Lower leg skin (tissue), 3 donors: Measurements from ENCODE around the gene GRIN1.
"Not testable (repeated sequence)": the region's sequence is repeated elsewhere in the genome, so short reads cannot be mapped to it uniquely, and the experiment has no call there.

Source experiments
- POLR2A ChIP-seq, 2 donors: fragments of 450-650 bp; IDR thresholded peaks; one replicate each; pipeline ENCODE4 v1.6.1; 2016 to 2017; ENCODE audit warnings: antibody characterized with exemption in 2 of 2, mild to moderate bottlenecking in 1 of 2, moderate library complexity in 1 of 2
- TF ChIP-seq, protein P1 (sequence below), 3 donors: fragments of 450-650 bp; IDR thresholded peaks; one replicate each; pipeline ENCODE4 v1.5.1; 2016; ENCODE audit warnings: antibody characterized with exemption in 3 of 3, mild to moderate bottlenecking in 3 of 3, moderate library complexity in 2 of 3

DNA sequence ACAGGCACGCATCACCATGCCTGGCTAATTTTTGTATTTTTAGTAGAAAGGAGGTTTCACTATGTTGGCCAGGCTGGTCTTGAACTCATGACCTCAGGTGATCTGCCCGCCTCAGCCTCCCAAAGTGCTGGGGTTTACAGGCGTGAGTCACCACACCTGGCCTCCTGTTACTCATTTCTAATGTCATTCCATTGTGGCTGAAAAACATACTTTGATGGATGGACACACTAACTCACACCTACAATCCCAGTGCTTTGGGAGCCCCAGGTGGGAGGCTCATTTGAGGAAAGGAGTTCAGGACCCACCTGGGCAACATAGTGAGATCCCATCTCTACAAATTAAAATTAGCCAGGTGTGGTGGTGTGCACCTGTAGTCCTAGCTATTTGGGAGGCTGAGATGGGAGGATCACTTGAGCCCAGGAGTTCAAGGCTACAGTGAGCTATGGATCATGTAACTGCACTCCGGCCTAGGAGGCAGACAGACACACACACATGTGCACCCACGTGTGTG lies 14.9 kb upstream of the GRIN1 start:
- TF ChIP-seq, protein P1, sequence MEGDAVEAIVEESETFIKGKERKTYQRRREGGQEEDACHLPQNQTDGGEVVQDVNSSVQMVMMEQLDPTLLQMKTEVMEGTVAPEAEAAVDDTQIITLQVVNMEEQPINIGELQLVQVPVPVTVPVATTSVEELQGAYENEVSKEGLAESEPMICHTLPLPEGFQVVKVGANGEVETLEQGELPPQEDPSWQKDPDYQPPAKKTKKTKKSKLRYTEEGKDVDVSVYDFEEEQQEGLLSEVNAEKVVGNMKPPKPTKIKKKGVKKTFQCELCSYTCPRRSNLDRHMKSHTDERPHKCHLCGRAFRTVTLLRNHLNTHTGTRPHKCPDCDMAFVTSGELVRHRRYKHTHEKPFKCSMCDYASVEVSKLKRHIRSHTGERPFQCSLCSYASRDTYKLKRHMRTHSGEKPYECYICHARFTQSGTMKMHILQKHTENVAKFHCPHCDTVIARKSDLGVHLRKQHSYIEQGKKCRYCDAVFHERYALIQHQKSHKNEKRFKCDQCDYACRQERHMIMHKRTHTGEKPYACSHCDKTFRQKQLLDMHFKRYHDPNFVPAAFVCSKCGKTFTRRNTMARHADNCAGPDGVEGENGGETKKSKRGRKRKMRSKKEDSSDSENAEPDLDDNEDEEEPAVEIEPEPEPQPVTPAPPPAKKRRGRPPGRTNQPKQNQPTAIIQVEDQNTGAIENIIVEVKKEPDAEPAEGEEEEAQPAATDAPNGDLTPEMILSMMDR (IDR thresholded peaks at IDR 0.05) = not testable (repeated sequence)
- not testable (repeated sequence) for TF ChIP-seq POLR2A (IDR thresholded peaks at IDR 0.05)
